ENCODE results near the gene FBRSL1.

Gene FBRSL1

DNA sequence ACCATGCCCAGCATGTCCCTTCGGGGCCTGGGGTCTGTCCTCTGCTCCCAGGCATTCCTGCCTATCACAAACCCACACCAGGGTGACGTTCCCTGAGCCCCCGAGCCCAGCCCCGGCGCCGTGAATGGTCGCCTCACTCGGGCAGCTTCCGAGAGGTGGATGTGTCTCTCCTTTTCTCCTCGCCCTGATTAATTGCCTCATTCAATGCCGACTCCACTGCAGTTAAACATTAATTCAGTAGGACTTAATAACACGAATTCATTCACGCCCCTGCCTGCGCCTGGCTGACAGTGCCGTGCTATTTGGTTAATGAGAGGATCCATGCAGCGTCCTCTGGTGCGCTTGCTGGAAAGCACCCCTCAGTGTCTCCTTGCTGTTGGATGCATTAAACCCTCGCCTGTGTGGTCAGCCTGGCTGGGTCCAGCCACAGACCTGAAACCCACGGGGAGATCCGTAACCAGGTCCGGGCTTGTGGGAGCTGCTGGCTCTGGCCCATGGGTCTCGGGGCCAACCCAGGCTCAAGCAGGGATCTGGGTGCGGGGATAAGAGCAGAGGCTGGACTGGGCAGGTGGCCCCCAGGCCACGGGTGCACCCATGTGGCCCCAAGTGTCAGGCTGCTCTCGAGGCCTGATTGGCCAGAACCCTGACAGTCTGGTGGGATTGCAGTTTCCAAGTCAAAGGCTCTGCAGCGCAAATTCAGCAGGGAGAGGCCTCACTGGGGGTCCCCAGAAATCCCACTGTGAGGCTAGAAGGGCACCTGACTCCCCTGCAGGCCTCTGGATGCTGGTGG, 55.4 kb downstream of the FBRSL1 start:
- no peak for DNase-seq

DNA sequence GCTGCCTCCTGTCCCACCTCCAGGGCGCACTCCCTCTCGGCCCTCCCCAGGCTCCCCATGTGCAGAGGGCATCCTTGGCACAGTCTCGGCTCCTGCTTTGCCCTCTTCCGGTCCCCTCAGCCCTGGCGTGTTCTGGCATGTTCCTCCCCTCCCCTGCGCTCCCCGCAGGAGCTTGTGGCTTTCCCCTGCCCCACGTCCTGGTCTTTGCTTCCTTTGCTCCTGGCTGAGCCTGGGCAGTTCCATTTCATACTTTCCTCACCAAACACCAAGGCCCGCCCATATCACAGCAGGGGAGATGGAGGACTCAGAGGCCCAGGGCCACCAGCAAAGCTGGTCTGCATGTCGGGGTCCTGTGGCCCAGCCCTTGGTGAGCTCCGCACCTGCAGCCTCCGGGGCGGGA, 56.0 kb downstream of the FBRSL1 start:
- DNase-seq = no peak

DNA sequence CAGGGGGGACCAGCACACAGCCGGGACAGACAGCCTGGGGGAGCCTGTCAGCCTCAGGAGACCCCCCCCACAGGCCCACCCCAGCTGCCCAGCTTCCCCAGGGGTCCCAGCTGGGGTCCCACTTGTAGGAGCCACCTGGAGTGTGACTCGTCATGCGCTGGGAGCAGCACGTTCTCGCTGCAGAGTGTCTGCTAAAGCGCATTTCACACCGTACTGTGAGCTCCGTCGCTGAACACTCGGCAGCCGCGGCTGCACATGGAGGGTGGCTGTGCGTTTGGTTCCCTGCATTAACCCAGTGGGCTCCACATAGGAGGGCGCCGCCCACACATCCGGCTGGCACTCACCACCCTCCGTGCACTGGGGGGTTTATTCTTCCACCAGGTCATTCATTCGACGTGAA, 56.7 kb downstream of the FBRSL1 start:
- no peak for DNase-seq

DNA sequence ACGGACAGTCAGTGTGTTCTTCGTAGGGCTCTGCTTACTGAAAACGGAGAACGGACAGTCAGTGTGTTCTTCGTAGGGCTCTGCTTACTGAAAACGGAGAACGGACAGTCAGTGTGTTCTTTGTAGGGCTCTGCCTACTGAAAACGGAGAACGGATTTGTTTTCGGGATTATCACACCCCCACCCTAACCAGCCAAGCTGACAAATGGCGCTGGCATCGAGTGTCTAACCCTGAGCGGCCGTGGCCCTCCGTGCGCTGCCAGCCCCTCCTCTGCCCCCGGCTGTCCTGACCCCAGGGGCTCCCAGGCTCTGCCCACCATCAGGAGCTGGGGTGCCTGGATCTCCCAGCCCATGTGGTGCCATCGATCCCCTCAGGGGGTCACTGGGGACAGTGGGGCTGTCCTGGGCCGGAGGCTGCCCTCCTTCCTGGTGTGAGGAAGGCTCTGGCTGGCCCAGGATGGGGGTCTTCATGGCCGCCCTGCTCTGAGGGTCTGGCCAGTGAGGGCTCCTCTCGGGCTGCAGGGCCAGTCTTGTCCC, 57.3 kb downstream of the FBRSL1 start:
- no peak for DNase-seq

DNA sequence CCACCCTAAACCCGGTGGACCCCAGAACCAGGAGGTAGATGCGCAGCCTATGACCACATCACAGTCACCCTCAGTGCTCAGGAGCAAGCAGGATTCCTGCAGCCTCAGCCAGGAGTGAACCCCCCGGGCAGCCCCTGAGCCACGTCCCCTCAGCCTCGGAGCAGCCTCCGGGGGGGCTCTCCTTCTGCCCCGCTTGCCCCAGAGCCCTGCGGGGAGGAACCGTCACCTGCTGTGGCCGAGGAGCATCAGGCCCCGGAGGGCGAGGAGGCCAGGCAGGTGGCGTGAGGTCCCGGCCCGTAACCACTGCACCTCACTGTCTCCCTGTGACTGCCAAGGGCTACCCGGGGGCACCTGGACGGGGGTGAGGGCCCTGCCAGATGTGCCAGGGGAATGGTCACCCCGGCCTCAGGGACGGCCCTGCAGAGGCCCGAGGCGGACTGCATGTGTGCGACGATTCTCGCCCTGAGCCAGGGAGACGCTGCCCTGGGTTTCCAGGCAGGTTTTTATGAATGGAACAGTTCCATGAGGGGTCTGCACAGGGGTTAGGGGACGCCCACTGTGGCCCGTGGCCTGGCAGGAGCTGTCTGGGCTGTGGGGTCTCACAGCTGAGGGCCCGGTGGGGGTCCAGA, 58.6 kb downstream of the FBRSL1 start:
- no peak for DNase-seq

DNA sequence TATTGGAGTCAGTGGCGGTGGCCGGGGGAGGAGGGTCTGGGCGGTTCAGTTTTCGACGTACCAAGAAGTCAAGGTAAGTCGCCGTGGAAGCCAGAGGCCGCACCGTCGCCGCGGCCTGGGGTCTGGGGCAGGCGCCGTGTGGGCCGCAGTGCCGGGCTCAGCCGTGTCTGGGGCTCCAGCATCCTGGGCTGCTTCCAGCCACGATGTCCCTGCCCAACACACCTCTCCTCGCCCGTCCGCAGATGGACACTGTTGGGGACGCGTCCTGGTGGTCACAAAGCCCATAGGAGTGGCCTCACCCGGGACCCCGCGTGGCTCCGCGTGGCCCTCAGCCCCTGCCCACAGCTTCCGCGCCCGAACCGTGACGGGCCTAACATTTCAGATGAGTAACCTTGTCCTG, 59.1 kb downstream of the FBRSL1 start:
- DNase-seq = no peak

DNA sequence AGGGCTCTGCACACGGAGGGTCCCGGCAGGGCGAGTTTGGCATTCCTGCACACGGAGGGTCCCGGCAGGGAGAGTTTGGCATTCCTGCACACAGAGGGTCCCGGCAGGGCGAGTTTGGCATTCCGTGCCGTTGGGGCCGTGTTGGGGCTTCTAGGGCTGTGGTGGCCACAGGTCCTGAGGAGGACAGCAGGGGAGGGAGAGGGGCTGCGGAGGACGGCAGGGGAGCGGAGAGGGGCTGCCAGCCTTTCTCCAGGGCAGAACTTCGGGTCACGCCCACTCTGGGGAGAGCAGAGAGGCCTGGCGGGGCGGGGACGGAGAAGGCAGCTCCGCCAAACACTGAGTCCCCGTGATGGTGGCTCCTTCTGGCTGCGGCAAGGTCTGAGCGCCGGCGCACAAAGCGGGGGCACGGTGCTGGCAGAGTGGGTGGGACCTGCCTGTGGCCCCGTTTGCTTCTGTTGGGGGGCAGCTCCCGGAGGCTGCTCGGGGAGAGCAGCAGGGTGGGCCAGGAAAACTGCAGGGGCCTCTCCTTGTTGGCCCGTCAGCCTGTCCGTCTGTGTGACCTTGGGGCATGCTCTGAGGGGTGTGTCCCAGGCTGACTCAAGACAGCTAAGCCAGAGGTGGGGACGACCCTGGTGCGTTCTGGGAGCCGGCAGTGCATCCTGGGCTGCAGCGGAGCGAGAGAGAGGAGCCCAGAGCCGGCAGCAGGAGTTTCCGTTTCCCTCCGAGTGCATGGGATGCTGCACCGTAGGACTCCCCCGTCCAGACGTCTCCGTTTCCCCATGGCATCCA, 60.3 kb downstream of the FBRSL1 start:
- no peak for DNase-seq

DNA sequence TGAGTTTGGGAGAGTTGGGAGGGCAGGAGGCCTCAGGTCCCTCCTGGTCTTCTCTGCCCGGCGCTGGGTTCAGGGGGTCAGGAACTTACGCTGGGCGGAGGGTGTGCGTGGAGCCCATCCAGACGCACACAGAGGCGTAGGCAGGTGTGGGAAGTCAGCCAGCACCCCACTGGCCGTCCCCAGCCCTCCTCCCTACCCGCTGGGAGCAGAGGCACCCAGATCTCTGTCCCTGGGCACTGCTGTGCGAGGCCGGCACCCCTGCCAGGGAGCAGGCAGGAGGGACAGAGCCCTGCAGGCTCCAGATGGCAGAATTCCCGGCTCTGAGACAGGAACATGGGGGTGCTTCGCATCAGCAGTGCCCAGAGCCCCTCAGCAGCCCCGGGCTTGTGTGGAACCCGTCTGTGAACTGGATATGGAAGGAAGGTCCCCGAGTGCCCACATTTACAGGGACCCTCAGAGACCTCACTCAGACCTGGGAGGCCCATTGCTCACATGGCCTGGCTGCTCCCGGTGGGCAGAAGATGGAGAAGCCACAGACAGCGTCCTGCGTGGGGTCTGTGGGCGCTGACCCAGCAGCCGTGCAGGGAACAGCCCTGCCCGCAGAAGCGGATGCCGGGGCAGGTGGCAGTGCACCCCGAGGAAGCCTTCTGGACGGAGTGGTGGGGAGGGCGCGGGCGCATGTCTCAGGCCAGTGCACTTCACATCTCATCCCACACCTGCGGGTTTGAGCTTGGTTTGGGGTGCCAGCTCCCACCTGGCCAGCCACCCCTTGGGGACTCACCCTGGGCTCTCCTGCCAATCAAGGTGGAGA, 61.1 kb downstream of the FBRSL1 start:
- no peak for DNase-seq

DNA sequence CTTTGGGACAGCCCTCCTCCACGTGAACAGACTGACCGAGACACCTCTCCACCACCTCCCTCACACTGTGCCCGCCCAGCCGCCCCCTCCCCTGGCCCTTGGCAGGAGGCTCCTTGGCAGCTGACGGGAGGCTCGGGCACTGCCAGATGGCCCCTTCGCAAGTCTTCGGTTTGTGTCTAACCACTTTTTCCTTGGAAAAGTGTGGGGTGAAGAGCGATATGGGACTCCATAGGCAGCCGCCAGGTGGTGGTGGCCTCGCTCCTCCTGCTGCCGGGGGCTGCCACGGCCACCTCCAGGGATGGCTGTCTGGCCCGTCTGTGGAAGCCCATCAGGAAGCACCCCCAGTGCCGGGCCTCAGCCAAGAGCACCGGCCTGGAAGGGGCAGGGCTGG, 61.7 kb downstream of the FBRSL1 start:
- DNase-seq = no peak

DNA sequence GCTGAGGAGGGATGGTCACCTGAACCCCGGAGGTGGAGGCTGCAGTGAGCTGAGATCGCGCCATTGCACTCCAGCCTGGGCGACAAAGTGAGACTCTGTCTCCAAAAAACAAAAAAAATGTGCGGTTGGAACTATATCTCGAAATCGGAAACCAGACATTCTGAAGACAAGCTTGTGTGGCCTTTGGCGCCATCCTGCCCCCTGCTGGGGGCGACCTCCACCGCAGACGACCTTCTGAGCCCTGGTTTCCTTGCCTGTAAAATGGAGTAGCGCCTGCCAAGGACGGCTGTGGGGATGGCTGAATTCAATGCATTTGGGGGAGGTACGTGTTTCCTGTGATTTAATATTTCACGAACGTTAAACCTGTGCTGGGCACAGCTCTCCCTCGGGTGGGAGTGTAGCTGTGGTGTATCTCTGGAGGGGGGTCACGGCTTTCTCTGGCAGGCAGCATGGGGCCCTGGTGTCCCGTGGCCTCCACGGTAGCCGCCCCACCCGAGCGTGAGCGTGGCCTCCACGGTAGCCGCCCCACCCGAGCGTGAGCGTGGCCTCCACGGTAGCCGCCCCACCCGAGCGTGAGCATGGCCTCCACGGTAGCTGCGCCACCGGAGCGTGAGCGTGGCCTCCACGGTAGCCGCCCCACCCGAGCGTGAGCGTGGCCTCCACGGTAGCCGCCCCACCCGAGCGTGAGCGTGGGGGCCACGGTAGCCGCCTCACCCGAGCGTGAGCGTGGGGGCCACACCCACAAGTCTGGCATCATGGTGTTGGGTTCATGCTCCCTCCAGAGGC, 65.1 kb downstream of the FBRSL1 start:
- DNase-seq = no peak

DNA sequence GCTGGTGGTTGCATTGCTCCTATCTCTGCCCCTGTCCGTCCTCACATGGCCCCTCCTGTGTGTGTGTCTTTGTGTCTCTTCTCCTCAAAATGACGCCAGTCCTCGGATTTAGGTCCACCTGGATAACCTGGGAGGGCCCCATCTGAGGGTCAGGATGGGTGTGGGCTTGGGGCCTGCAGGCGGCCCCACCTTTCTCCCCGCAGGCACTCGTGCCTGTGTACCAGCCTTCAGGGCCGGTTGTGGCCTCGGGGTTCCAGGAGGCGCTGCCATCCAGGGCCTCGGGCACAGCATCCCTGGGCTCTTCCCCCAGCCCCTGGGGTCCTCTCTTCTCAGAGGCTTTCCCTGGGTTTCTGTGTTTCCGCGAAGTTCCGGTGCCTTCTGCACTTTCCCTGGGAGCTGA, 65.7 kb downstream of the FBRSL1 start:
- no peak for DNase-seq

DNA sequence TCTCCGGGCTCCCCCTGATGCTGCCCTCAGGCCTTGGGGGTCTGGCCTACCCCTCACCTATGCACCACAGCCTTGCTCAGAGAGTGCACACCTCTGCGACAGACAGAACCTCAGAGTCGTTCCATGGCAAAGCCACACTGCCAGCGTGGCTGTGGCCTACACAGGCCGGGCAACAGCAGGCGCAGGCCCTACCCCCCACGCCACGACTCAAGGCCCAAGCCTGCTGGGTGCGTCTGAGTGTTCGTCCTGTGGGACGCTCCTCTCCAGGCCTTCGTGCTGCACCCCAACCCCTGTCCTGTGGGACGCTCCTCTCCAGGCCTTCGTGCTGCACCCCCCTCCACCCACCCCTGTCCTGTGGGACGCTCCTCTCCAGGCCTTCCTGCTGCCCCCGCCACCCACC, 66.3 kb downstream of the FBRSL1 start:
- no peak for DNase-seq

DNA sequence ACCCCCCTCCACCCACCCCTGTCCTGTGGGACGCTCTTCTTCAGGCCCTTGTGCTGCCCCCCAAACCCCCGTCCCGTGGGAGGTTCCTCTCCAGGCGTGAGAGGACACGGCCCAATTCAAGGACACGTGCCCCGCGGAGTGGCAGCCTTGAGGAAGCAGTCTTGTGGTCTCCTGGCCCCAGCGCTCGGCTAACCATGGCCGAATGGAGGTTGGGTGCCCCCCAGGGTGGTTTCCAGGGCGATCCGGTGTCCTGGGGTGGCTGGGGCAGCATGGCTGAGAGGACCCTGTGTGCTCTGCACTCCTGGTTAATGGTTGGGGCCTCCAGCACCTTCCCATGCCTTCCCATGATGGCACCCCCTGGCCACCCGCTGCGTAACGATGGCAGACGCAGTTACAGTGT, 66.8 kb downstream of the FBRSL1 start:
- DNase-seq = no peak

DNA sequence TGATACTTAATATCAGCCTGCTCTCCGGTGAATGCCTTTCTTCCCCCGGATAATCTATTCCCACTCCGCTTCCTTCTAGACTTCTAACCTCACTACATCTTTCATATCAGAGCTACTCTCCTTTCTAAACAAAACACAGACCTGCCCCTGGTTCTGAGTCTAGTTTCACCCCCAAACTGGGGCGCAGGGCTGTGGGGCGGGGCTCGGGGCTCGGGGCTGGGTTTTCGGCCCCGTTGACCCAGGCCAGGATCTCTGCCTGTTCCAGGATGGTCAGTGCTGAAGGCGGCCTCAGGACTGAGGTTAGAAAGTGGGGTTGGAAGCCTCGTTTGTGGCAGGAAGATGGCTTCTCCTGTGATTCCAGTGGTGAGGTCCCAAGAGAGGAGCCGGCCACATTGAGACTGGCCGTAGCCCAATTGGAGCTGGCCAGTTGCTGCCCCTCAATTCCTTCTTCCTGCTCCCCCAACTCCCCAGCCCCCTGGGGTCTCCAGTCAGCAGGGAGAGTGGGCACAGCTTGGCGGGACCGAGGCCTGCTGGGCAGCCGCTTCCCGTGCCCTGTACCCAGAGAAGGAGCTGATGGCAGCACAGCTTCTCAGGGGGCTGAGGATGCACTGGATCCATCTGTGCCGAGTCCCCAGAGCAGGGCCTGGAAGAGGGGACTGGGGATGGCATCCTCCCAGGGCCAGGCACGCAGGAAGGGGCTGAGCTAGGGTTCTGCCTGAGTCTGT, 67.5 kb downstream of the FBRSL1 start:
- no peak for DNase-seq

DNA sequence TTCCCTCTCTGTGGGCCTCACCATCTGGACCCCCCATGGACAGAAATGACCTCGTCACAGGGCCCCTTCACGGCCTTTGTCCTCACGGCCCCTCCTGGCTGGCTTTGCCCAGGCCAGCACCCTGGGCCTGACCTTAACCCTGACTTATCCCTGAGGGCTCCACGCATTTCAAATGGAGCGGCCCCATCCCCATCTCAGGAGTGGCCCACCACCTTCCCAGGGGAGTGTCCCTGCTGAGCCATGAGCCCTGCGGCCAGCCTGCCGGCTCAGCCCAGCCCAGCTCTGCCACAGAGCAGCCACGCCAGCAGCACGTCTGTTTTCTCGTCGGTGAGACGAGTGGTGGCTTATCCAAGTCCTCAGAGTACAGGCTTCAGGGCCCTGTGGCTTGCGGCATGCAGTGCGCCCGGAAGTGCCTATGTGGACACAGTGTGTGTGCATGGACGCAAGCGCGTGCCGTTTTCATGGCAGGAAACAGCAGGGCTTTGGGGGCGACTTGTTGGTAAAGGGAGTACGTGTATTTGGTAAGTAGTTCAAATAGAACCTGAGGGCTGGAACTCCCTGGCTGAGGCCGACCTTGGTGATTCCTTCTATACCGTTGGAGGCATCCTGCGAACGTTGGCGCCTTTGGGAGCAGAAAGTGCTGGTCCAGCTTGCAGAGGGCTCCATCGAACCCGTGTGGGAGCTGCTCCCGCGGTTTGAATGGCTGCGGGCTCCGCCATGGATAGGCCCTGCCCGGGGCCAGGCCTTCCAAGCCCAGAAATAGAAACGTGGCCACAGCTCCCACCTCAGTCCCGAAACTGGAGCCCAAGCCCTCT, 68.3 kb downstream of the FBRSL1 start:
- DNase-seq = no peak

DNA sequence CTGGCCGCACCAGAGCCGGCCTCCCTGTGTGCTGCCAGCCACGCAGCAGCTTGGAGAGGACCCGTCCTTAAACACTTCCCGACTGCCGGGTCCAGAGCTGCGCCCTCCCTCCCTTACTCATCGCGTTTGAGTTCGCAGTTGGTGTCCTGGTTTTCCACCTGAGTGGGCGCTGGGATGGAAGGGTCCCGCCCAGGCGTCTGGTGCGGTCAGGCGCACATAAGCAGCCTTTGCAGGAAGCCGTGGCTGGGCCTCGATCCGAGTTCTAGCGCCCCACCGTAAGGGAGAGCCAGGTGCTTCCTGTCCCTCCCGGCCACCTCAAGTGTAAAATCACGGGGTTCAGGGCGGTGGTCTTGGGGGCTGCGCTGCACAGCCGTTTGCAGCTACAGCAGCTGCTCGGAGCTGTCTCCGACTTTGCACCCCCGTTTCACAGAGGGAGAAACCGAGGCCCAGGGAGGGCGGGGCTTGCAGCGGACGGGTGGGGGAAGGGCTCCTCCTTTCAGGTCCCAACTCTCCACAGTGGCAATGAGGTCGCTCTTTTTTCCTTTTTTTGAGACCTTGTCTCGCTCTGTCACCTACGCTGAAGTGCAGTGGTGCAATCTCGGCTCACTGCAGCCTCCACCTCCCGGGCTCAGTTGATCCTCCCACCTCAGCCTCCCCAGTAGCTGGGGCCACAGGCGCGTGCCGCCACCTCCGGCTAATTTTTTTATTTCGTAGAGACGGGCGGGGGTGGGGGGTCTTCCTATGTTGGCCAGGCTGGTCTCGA, 69.1 kb downstream of the FBRSL1 start:
- no peak for DNase-seq

DNA sequence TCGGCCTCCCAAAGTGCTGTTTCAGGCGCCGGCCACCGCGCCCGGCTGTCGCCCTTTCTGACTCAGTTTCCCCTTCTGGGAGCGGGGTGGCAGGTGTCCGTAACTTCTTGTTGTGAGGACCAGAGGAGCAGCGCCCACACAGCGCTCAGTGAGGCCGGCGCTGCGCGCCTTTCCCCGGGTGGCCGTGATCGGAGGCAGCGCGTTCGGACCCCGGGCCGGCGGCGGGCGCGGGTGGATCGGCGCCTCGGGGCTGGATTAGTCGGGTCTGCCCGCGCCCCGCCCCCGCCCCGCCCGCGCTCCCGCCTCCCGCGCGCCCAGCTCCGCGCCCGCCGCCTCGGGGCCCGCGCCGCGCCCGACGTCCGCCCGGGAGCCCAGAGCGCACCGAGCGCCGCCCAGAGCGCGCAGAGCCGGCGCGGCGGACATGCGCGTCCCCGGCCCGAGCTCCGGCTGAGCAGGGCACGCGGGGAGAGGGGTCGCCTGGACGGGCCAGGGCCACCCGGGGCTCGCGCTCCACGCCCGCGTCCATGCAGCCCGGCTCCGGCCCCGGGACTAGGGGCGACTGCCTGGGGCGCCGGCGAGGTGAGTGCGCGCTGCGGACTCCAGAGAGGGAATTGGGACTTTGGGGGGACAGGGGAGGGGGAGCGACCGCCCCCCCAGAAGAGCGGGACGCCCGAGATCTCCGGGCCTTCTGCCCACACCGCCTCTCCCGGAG, 69.9 kb downstream of the FBRSL1 start:
- DNase-seq = peak in 1 of 2 experiments; percentile 24

DNA sequence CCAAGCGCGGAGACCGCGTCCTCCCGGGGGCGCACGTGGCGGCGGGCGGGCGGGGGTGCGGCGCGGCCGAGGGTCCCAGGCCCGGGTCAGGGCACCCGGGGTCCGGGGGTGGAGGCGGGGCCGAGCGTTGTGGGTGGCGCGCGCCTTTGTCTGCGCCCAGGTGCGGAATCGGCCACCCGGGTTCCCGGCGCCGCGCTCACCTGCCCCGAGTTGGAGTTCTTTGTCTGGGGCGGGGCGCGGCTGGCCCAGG, 70.3 kb downstream of the FBRSL1 start:
- DNase-seq = no peak
